Keratinocyte (primary cell): ENCODE measurements around the gene DDAH2. TPM values are rescaled to one million over a fixed set of nuclear protein-coding genes. Genes with fewer than 3 reads are reported as not detected.

ENCODE experiments used
- DNase-seq: peaks from one replicate; pipeline ENCODE4 v3.0.0-alpha.2; 2011; ENCODE audit warnings: low read depth, missing footprints, low spot score
- FAIRE-seq: peaks from 2 replicates; lab custom pipeline; 2011; peaks lifted over from hg19 to GRCh38; lab: Jason Lieb, UNC
- H2AFZ ChIP-seq: 2 replicates; pipeline ENCODE4 v1.6.0; 2012; ENCODE audit warnings: low read length, control low read depth, inconsistent platforms; ENCODE audit not compliant: control insufficient read depth
- H3K27ac ChIP-seq: 2 replicates; pipeline ENCODE4 v1.5.1; 2011; ENCODE audit warnings: low read length; ENCODE audit not compliant: control insufficient read depth, insufficient read depth
- H3K27me3 ChIP-seq: 3 replicates; pipeline ENCODE4 v1.6.0; 2011; ENCODE audit warnings: low read length; ENCODE audit not compliant: control insufficient read depth, insufficient read depth; ENCODE audit errors: extremely low read depth
- H3K36me3 ChIP-seq, 2 experiments: 2 replicates in 1 of 2; 3 replicates in 1 of 2; pipeline ENCODE4 v1.5.1; 2011; ENCODE audit warnings: low read length in 2 of 2, mild to moderate bottlenecking in 1 of 2; ENCODE audit not compliant: control insufficient read depth in 2 of 2, insufficient read depth in 2 of 2; ENCODE audit errors: extremely low read depth in 1 of 2
- H3K4me1 ChIP-seq: 3 replicates; pipeline ENCODE4 v1.5.1; 2011; ENCODE audit warnings: low read length; ENCODE audit not compliant: control insufficient read depth, insufficient read depth; ENCODE audit errors: extremely low read depth
- H3K4me2 ChIP-seq: 3 replicates; pipeline ENCODE4 v1.6.0; 2011; ENCODE audit warnings: low read depth, low read length; ENCODE audit not compliant: control insufficient read depth, insufficient read depth; ENCODE audit errors: extremely low read depth
- H3K4me3 ChIP-seq, 3 experiments: fragments of 200-600 bp in 1 of 3; sonication (generic) in 1 of 3; 2 replicates in 2 of 3; 3 replicates in 1 of 3; pipeline ENCODE4 v1.5.1; 2011 to 2016; ENCODE audit warnings: low read length in 3 of 3, mild to moderate bottlenecking in 3 of 3, control low read depth in 2 of 3, inconsistent platforms in 1 of 3, low read depth in 1 of 3, mixed read lengths in 1 of 3, mixed run types in 1 of 3, moderate library complexity in 1 of 3; ENCODE audit not compliant: control insufficient read depth in 2 of 3, insufficient read depth in 2 of 3; ENCODE audit errors: extremely low read depth in 1 of 3
- H3K79me2 ChIP-seq: 2 replicates; pipeline ENCODE4 v1.6.0; 2012; ENCODE audit warnings: low read length; ENCODE audit not compliant: control insufficient read depth, insufficient read depth
- H3K9ac ChIP-seq: 3 replicates; pipeline ENCODE4 v1.6.0; 2011; ENCODE audit warnings: low read length; ENCODE audit not compliant: control insufficient read depth, insufficient read depth; ENCODE audit errors: extremely low read depth
- H3K9me1 ChIP-seq: 3 replicates; pipeline ENCODE4 v1.6.0; 2011; ENCODE audit warnings: low read length; ENCODE audit not compliant: control insufficient read depth, insufficient read depth; ENCODE audit errors: extremely low read depth
- H3K9me3 ChIP-seq: 2 replicates; pipeline ENCODE4 v1.5.1; 2012; ENCODE audit warnings: low read depth, low read length; ENCODE audit not compliant: control insufficient read depth
- H4K20me1 ChIP-seq: 3 replicates; pipeline ENCODE4 v1.6.0; 2011; ENCODE audit warnings: low read length; ENCODE audit not compliant: control insufficient read depth, insufficient read depth; ENCODE audit errors: extremely low read depth
- CTCF ChIP-seq, 3 experiments: IDR thresholded peaks in 1 of 3; conservative IDR thresholded peaks in 1 of 3; optimal IDR thresholded peaks in 1 of 3; 2 replicates in 2 of 3; 3 replicates in 1 of 3; pipeline versions ENCODE3 to v1.5.1; 2011; ENCODE audit warnings: low read length in 3 of 3, mild to moderate bottlenecking in 3 of 3, moderate library complexity in 2 of 3, control low read depth in 1 of 3, inconsistent platforms in 1 of 3; ENCODE audit not compliant: insufficient read depth in 2 of 3; ENCODE audit errors: extremely low read depth in 1 of 3
- EZH2 ChIP-seq: IDR thresholded peaks from one replicate; pipeline ENCODE4 v1.6.1; 2012; ENCODE audit warnings: inconsistent platforms, mild to moderate bottlenecking, low read length, moderate library complexity
- dilution Hi-C: fragments of 300-500 bp; cut with MboI; formaldehyde crosslinking; loops from one replicate; pipeline ENCODE4 v1.7.0; 2020; ENCODE audit warnings: low sequenced_read_pairs; ENCODE audit not compliant: extremely low pct_ligation_motif_present
- polyA plus RNA-seq, 5 experiments: library from polyadenylated mRNA; depleted of rRNA in 3 of 5; stranded (reverse) in 3 of 5; stranded (forward) in 1 of 5; unstranded in 1 of 5; fragments of >200 nt; gene quantifications; 1 replicate in 1 of 5; 2 replicates in 3 of 5; 3 replicates in 1 of 5; pipeline versions ENCODE4 v1.2.1 to v1.2.3, GENCODE V29; 2011 to 2012; ENCODE audit warnings: missing spikeins in 2 of 5, low read depth in 1 of 5, low replicate concordance in 1 of 5

Gene DDAH2
- polyA plus RNA-seq, 1 donor (not counting 4 experiments of a cell fraction or from before 2014, with no cell fraction given): 3.0 TPM

GRCh38 chr6:31777667-31778050, 48.6 kb upstream of the DDAH2 start:
- H3K9ac ChIP-seq: no peak overlapping the region
- H4K20me1 ChIP-seq: no peaks in the 10 kb centered on the region
- no peak for DNase-seq
- H3K9me1 ChIP-seq: no peaks in the 10 kb centered on the region
- no peak overlapping the region for H3K4me3 ChIP-seq
- peak overlapping the region; percentile 46 for H3K27ac ChIP-seq
- no peaks in the 10 kb centered on the region for H3K9me3 ChIP-seq
- H3K36me3 ChIP-seq: peaks cover 17 to 32% of the 10 kb centered on the region in 2 experiments
- H3K4me2 ChIP-seq: no peak overlapping the region
- dilution Hi-C loops: no loop called here
- no peaks in the 10 kb centered on the region for H3K79me2 ChIP-seq
- no peak for TF ChIP-seq EZH2
- TF ChIP-seq CTCF (optimal IDR thresholded peaks at IDR 0.05 in 1 of 3, IDR thresholded peaks at IDR 0.05 in 1 of 3, conservative IDR thresholded peaks at IDR 0.05 in 1 of 3; ENCODE audit: extremely low read depth in 1 of 3, insufficient read depth in 2 of 3, low read length in 3 of 3): no peak
- no peak overlapping the region for H2AFZ ChIP-seq
- no peak for FAIRE-seq
- H3K4me1 ChIP-seq: peaks cover 22% of the 10 kb centered on the region
- no peaks in the 10 kb centered on the region for H3K27me3 ChIP-seq

DNA sequence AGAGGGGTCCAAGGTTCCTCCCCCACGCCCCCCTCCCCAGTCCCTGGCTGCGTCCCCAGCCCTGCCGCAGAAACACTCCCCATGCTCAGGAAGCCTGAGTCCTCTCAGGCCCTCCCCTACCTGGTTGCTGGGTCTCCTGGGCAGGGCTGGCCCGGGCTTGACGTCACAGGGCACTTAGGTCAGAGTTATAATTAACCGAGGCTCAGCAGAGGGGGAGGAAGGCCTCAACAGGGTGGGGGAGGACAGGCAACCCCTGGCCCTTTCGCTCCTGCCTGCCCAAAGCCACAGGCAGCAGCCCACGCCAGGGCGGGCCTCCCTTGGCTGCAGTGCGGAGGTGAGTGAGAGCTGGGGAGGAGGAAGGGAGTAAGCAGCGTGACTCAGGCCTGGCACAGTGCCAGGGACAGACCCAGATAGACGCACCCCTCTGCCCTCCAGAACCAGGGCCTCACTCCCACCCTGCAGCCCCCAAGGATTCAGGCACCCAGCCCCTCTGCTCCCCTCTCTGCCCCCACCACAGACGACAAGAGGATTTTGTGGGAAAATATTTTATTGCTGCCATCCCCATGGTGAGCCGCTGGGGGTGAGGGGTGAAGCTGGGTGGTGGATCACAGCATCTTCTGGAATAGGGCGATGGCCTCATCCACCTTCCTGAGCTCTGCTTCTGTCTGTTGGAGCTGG, 48.0 kb upstream of the DDAH2 start, which contains the start of gene VWA7:
Gene VWA7, minus strand, starts transcription at position 340 of the 678 bp plus-strand sequence. CDS start 549 bp downstream, outside the sequence.
- DNase-seq: peak; percentile 55
- dilution Hi-C loops: no loop called here
- no peaks in the 10 kb centered on the region for H3K9me1 ChIP-seq
- H3K9me3 ChIP-seq: no peaks in the 10 kb centered on the region
- H3K9ac ChIP-seq: peak within 1 kb of the TSS; percentile 22
- peak within 1 kb of the TSS in 1 of 3 experiments; percentile 25 for H3K4me3 ChIP-seq
- peaks cover 17 to 29% of the 10 kb centered on the region in 2 experiments for H3K36me3 ChIP-seq
- peak within 1 kb of the TSS; percentile 54 for H3K4me2 ChIP-seq
- no peak for FAIRE-seq
- H3K27ac ChIP-seq: peak within 1 kb of the TSS; percentile 46
- no peak within 1 kb of the TSS for H2AFZ ChIP-seq
- H4K20me1 ChIP-seq: no peaks in the 10 kb centered on the region
- H3K4me1 ChIP-seq: peaks cover 22% of the 10 kb centered on the region
- TF ChIP-seq EZH2: no peak
- peak in 1 of 3 experiments; percentile 6 for TF ChIP-seq CTCF (optimal IDR thresholded peaks at IDR 0.05 in 1 of 3, IDR thresholded peaks at IDR 0.05 in 1 of 3, conservative IDR thresholded peaks at IDR 0.05 in 1 of 3; ENCODE audit: extremely low read depth in 1 of 3, insufficient read depth in 2 of 3, low read length in 3 of 3)
- no peaks in the 10 kb centered on the region for H3K27me3 ChIP-seq
- H3K79me2 ChIP-seq: no peaks in the 10 kb centered on the region
